Measurements from ENCODE around the gene TOP1. TPM values are rescaled to one million over a fixed set of nuclear protein-coding genes. Genes with fewer than 3 reads are reported as not detected.

Gene TOP1
- total RNA-seq, 3 donors from 2014 or later (not counting 1 experiment from before 2014, with no cell fraction given), result 32.2 to 36.3 (median 36.3) TPM

DNA sequence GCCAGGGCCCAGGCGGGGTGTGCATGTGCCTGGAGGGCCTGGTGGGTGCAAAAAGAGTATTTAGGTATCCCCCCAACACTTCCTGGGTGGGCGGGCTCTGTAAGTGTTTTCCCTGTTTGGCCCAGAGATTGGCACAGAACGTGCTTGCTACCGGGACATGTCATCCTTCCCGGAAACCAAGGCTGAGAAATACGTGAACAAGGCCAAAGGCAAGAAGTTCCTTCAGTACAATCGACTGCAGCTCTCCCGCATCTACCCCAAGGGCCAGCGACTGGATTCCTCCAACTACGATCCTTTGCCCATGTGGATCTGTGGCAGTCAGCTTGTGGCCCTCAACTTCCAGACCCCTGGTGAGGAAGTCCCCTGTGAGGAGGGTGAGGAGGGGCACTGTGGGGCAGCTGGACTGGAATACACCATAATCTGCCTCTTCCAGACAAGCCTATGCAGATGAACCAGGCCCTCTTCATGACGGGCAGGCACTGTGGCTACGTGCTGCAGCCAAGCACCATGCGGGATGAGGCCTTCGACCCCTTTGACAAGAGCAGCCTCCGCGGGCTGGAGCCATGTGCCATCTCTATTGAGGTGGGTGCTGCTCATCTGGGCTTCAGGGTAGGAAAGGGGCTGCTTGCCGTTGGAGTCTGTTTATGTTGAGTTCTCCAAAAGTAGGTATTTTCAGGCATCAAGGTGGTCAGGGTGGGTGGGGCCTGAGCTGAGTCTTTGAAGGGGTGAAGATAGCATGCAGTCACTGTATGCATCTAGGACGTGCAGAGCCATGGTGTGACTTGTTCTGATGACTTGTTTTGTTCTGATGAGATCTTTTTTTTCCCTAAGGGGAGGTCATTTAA is 143.9 kb downstream of the TOP1 start:
- Histone ChIP-seq H3K27me3 (ENCODE audit: control insufficient read depth, insufficient read depth, low read length) (no peaks in the 10 kb centered on the region), H3K36me3 (ENCODE audit: control insufficient read depth, insufficient read depth, low read length) (peaks cover 85% of the 10 kb centered on the region), H3K27ac (ENCODE audit: low read length) (no peak overlapping the region), H3K4me3 (ENCODE audit: low read length) (no peak overlapping the region), H3K4me1 (ENCODE audit: control insufficient read depth, insufficient read depth, low read length) (peaks cover 14% of the 10 kb centered on the region), H3K9me3 (ENCODE audit: control insufficient read depth, insufficient read depth, low read length) (no peaks in the 10 kb centered on the region)
- intact Hi-C loops (cut with micrococcal nuclease), result loop anchor here (1.0 kb wide), 2 partner anchors 60 to 168 kb away; partner anchors contain the start of gene LPIN3
- TF ChIP-seq, protein P1, sequence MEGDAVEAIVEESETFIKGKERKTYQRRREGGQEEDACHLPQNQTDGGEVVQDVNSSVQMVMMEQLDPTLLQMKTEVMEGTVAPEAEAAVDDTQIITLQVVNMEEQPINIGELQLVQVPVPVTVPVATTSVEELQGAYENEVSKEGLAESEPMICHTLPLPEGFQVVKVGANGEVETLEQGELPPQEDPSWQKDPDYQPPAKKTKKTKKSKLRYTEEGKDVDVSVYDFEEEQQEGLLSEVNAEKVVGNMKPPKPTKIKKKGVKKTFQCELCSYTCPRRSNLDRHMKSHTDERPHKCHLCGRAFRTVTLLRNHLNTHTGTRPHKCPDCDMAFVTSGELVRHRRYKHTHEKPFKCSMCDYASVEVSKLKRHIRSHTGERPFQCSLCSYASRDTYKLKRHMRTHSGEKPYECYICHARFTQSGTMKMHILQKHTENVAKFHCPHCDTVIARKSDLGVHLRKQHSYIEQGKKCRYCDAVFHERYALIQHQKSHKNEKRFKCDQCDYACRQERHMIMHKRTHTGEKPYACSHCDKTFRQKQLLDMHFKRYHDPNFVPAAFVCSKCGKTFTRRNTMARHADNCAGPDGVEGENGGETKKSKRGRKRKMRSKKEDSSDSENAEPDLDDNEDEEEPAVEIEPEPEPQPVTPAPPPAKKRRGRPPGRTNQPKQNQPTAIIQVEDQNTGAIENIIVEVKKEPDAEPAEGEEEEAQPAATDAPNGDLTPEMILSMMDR (IDR thresholded peaks at IDR 0.05), result no peak
- WGBS (ENCODE audit: insufficient coverage), result 94% methylated on average over 18 of the region's 18 CpGs
- Mint-ChIP-seq H3K36me3 (peaks cover 17% of the 10 kb centered on the region), H3K27ac (peak overlapping the region in 1 of 2 donors; percentile 33), H3K4me1 (peaks cover 18 to 32% of the 10 kb centered on the region in 2 donors), H3K27me3 (ENCODE audit: low read depth in 2 of 2) (no peaks in the 10 kb centered on the region), H3K9me3 (no peaks in the 10 kb centered on the region), H3K4me3 (no peak overlapping the region)
- ATAC-seq (no peak), DNase-seq (no peak)

DNA sequence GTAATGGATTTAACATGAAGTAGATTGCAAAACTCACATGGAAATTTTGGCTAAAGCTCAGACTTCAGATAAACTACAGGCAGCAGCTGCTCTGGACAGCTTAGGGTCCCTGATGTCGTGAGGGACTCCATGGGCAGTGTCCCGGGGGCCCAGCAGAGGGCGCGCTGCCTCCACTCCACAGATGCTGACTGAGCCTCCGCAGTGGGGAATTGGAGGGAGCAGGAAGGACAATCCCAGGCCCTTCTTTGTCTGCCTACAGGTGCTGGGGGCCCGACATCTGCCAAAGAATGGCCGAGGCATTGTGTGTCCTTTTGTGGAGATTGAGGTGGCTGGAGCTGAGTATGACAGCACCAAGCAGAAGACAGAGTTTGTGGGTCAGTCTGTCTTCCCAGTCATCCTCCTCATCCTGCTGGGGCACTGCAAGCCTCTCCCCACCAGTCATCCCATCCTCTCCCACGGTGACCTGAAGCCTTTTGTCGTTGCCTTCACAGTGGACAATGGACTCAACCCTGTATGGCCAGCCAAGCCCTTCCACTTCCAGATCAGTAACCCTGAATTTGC is 144.6 kb downstream of the TOP1 start:
- peaks cover 17% of the 10 kb centered on the region for H3K36me3 Mint-ChIP-seq
- TF ChIP-seq, protein P1 (IDR thresholded peaks at IDR 0.05), result peak; percentile 83
- Histone ChIP-seq H3K36me3 (ENCODE audit: control insufficient read depth, insufficient read depth, low read length) (peaks cover 82% of the 10 kb centered on the region), H3K27me3 (ENCODE audit: control insufficient read depth, insufficient read depth, low read length) (no peaks in the 10 kb centered on the region), H3K27ac (ENCODE audit: low read length) (no peak overlapping the region), H3K4me3 (ENCODE audit: low read length) (no peak overlapping the region), H3K9me3 (ENCODE audit: control insufficient read depth, insufficient read depth, low read length) (no peaks in the 10 kb centered on the region), H3K4me1 (ENCODE audit: control insufficient read depth, insufficient read depth, low read length) (peaks cover 7% of the 10 kb centered on the region)
- ATAC-seq, result peak; percentile 64 to 88 (median 87)
- WGBS (ENCODE audit: insufficient coverage), result 51% methylated on average over 9 of the region's 9 CpGs
- H3K9me3 Mint-ChIP-seq, result no peaks in the 10 kb centered on the region
- DNase-seq, result peak; percentile 58 to 77
- no peak overlapping the region for H3K4me3 Mint-ChIP-seq
- H3K4me1 Mint-ChIP-seq, result peaks cover 11 to 25% of the 10 kb centered on the region in 2 donors
- intact Hi-C loops (cut with micrococcal nuclease), result loop anchor here (1.0 kb wide), 2 partner anchors 59 to 167 kb away; partner anchors contain the start of gene LPIN3
- H3K27me3 Mint-ChIP-seq (ENCODE audit: low read depth in 2 of 2), result no peaks in the 10 kb centered on the region
- H3K27ac Mint-ChIP-seq, result peak overlapping the region in 1 of 2 donors; percentile 33

DNA sequence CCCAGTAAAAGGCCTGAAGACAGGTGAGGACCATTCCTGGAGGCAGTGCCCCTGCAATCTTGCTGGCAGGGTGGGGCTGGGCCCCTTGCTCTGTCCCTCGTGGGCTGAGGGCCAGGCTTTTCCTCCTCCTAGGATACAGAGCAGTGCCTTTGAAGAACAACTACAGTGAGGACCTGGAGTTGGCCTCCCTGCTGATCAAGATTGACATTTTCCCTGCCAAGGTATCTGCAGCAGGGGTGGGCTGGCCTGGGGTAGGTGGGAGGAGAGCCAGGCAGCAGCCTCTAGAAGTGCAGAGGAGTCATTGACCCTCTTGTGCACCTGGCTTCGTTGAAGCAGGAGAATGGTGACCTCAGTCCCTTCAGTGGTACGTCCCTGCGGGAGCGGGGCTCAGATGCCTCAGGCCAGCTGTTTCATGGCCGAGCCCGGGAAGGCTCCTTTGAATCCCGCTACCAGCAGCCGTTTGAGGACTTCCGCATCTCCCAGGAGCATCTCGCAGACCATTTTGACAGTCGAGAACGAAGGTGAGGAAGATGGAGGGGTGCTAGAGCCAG is 145.2 kb downstream of the TOP1 start:
- H3K4me1 ChIP-seq (ENCODE audit: control insufficient read depth, insufficient read depth, low read length), result peaks cover under 1% of the 10 kb centered on the region
- H3K36me3 ChIP-seq (ENCODE audit: control insufficient read depth, insufficient read depth, low read length), result peaks cover 75% of the 10 kb centered on the region
- Mint-ChIP-seq H3K4me1 (peaks cover 6 to 23% of the 10 kb centered on the region in 2 donors), H3K36me3 (peaks cover 17% of the 10 kb centered on the region), H3K9me3 (no peaks in the 10 kb centered on the region), H3K27ac (no peak overlapping the region), H3K4me3 (no peak overlapping the region), H3K27me3 (ENCODE audit: low read depth in 2 of 2) (no peaks in the 10 kb centered on the region)
- H3K4me3 ChIP-seq (ENCODE audit: low read length), result no peak overlapping the region
- TF ChIP-seq, protein P1 (IDR thresholded peaks at IDR 0.05), result no peak
- no peaks in the 10 kb centered on the region for H3K9me3 ChIP-seq (ENCODE audit: control insufficient read depth, insufficient read depth, low read length)
- no peak overlapping the region for H3K27ac ChIP-seq (ENCODE audit: low read length)
- no peaks in the 10 kb centered on the region for H3K27me3 ChIP-seq (ENCODE audit: control insufficient read depth, insufficient read depth, low read length)
- WGBS (ENCODE audit: insufficient coverage), result 97% methylated on average over 13 of the region's 13 CpGs
- DNase-seq (peak in 1 of 2 donors; percentile 11), ATAC-seq (no peak)
- intact Hi-C loops (cut with micrococcal nuclease), result loop anchor here (1.0 kb wide), 2 partner anchors 58 to 166 kb away; partner anchors contain the start of gene LPIN3

Other genes with a start within 250 kb of the TOP1 start
- gene PLCG1, start 108.7 kb downstream of the TOP1 start, total RNA-seq, result 100 to 1,000 TPM; 199 to 242 (median 236) TPM